ENCODE measurements around the gene FOXP3. TPM values are rescaled to one million over a fixed set of nuclear protein-coding genes. Genes with fewer than 3 reads are reported as not detected.
"Not testable (repeated sequence)": the region's sequence is repeated elsewhere in the genome, so short reads cannot be mapped to it uniquely, and the experiment has no call there.

The FOXP3 gene
- total RNA-seq: 10 to 100 TPM; 23.3 to 23.6 TPM

GRCh38 chrX:49264460-49264859 lies at the start of gene FOXP3:
Gene FOXP3 (minus strand): TSS chrX:49264710. CDS start chrX:49258505, 6,205 bp downstream.
- H3K4me3 Mint-ChIP-seq: peak within 1 kb of the TSS; percentile 91
- POLR2A ChIA-PET: interaction anchor here (1.0 kb wide), 1 partner anchor 15 kb away, joined by 3 read pairs; no protein-coding TSS in a partner anchor
- DNase-seq: no peak
- H3K27ac Mint-ChIP-seq: peak within 1 kb of the TSS; percentile 75
- H3K9me3 Mint-ChIP-seq: no peaks in the 10 kb centered on the region
- peaks cover 27% of the 10 kb centered on the region for H3K4me1 Mint-ChIP-seq
- no peak for ATAC-seq (ENCODE audit: low read depth)
- H3K36me3 Mint-ChIP-seq: peaks cover 6% of the 10 kb centered on the region
- H3K27me3 Mint-ChIP-seq: no peaks in the 10 kb centered on the region

- Mint-ChIP-seq H3K4me3 (no peak overlapping the region), H3K36me3 (peaks cover 2% of the 10 kb centered on the region), H3K4me1 (peaks cover 17% of the 10 kb centered on the region), H3K9me3 (no peaks in the 10 kb centered on the region), H3K27ac (no peak overlapping the region), H3K27me3 (no peaks in the 10 kb centered on the region)
- ATAC-seq (ENCODE audit: low read depth) (no peak), DNase-seq (no peak)
- POLR2A ChIA-PET: interaction anchor here (0.6 kb wide), 1 partner anchor 309 kb away, joined by 3 read pairs; no protein-coding TSS in a partner anchor
Measured at GRCh38 chrX:49312176-49312575, 47.7 kb upstream of the FOXP3 start.

- no peak overlapping the region for H3K4me3 Mint-ChIP-seq
- no peaks in the 10 kb centered on the region for H3K9me3 Mint-ChIP-seq
- H3K36me3 Mint-ChIP-seq: peaks cover 2% of the 10 kb centered on the region
- ATAC-seq (ENCODE audit: low read depth) (no peak), DNase-seq (no peak)
- no peaks in the 10 kb centered on the region for H3K27me3 Mint-ChIP-seq
- POLR2A ChIA-PET: interaction anchor here (0.5 to 1.7 kb wide), 3 partner anchors 19 to 186 kb away, joined by 3 to 4 read pairs (median 3); no protein-coding TSS in a partner anchor
- peaks cover 17% of the 10 kb centered on the region for H3K4me1 Mint-ChIP-seq
- peak overlapping the region; percentile 94 for H3K27ac Mint-ChIP-seq
Measured at GRCh38 chrX:49310371-49310770, 45.9 kb upstream of the FOXP3 start.

DNA sequence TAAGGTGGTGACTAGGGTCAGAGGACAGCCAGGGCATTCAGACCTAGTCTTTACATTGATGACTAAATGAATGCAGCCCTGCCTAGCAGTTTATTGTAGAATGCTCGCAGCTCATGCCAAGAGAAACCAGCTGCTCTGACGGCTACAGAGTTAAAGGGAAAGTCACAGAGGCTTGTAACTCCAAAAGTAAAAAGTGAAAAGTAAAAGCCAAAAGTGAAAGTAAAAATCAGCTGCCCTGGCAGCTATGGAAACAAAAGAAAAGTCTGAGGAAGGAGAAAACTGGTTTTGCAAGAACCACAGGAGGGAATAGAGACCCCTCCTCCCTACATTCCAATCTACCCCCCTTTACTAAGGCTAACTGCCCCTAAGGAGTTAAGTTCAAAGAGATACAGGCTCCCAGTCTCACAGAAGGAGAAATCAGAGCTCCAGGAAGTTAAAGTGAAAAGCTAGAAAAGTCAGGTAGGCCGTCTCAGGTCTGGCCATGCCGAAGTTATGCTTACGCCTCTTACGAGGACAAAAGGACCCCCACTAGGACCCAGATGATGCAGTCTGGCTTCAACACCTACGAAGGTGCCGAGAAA lies 45.0 kb upstream of the FOXP3 start:
- Mint-ChIP-seq H3K9me3 (no peaks in the 10 kb centered on the region), H3K27me3 (no peaks in the 10 kb centered on the region), H3K27ac (peak overlapping the region; percentile 94), H3K4me1 (peaks cover 17% of the 10 kb centered on the region), H3K4me3 (peak overlapping the region; percentile 83), H3K36me3 (peaks cover 2% of the 10 kb centered on the region)
- DNase-seq (no peak), ATAC-seq (ENCODE audit: low read depth) (peak; percentile 58)
- POLR2A ChIA-PET: interaction anchor here (1.0 to 1.7 kb wide), 7 partner anchors 15 to 143 kb away, joined by 3 to 4 read pairs (median 3); no protein-coding TSS in a partner anchor

DNA sequence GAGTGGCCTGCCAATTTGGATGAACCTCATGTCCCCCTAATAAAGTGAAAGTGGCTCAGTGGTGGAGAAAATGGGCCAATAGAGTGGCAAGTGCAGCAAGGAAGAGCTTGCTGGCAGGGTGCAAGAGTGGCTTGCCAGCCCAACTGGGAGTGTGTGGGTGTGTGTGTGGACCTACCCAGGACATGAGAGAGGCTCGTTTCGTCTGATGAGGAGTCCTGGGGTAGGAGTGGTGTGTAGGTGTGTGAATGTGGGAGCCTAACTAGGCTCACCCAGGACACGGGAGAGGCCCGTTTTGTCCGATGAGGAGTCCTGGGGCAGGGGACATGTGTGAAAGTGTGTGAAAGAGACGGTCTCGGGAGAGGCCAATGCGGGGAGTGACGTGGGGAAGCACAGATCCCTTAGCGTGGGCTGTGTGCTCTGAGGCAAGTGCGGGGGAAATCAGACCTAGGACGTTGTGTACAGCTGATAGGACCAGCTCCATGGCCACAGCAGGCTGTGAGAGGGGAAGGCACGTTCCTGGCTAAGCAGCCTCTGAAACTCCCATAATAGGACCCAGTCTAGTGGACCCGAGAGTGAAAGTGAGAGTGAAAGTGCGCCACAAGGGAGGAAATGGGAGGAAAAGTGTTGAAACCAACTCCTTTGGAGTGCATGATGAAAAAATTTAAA lies 44.2 kb upstream of the FOXP3 start:
- Mint-ChIP-seq H3K9me3 (no peaks in the 10 kb centered on the region), H3K4me1 (peaks cover 17% of the 10 kb centered on the region), H3K36me3 (peaks cover 2% of the 10 kb centered on the region), H3K4me3 (peak overlapping the region; percentile 83), H3K27me3 (no peaks in the 10 kb centered on the region), H3K27ac (peak overlapping the region; percentile 94)
- peak; percentile 82 for ATAC-seq (ENCODE audit: low read depth)
- POLR2A ChIA-PET: interaction anchor here (1.2 to 1.7 kb wide), 5 partner anchors 14 to 40 kb away, joined by 3 to 4 read pairs (median 4); no protein-coding TSS in a partner anchor
- DNase-seq: no peak

DNA sequence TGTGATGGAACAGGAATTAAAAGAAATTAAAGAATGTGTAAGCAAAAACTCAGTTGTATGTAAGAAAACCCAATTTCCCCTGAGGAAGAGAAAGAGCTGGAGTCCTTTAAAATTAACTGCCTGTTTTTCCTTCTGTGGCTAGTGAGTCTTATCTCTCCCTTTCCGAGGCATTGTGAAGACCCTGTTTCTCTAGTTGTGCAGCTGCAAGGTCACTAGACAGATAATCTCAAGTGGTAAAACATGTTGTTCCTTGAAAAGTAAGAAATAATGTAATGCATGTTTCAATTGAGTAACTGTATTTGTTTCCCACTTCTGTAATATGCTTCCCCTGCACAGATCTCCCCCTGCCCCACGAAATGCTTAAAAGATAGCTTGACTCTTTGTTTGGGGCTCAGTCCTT lies 43.3 kb upstream of the FOXP3 start:
- not testable (repeated sequence) for H3K27ac Mint-ChIP-seq; H3K27me3 Mint-ChIP-seq; DNase-seq; H3K9me3 Mint-ChIP-seq; H3K4me3 Mint-ChIP-seq; ATAC-seq (ENCODE audit: low read depth); H3K36me3 Mint-ChIP-seq
- POLR2A ChIA-PET: interaction anchor here (1.3 kb wide), 1 partner anchor 35 kb away, joined by 4 read pairs; no protein-coding TSS in a partner anchor
- peaks cover 17% of the 10 kb centered on the region for H3K4me1 Mint-ChIP-seq

DNA sequence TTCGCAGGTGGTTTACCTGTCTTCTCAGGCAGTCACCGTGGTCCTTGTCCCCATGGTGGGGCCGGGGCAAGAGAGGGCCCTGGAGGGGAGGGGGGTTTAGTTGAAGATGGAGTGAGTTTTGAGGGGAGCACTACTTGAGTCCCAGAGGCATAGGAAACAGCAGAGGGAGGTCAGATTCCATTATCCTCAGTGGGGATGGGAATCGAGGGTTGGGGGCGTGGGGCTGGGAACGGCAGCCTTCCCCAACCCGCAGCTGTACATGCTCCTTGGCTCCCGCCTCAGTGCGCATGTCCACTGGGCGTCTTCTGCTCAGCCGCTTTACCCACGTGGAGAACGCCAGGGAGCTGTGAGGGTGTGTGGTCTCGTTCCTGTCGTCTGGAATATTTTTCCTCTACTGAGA lies 38.8 kb upstream of the FOXP3 start, which contains the start of gene GAGE10:
Gene GAGE10 (plus strand): TSS at position 301 of the 400 bp plus-strand sequence. CDS start 1,214 bp downstream, outside the sequence.
- no peak for DNase-seq
- H3K36me3 Mint-ChIP-seq: no peaks in the 10 kb centered on the region
- no peaks in the 10 kb centered on the region for H3K9me3 Mint-ChIP-seq
- no peak for ATAC-seq (ENCODE audit: low read depth)
- no peaks in the 10 kb centered on the region for H3K4me1 Mint-ChIP-seq
- H3K27me3 Mint-ChIP-seq: no peaks in the 10 kb centered on the region
- POLR2A ChIA-PET: no interaction called here
- no peak within 1 kb of the TSS for H3K4me3 Mint-ChIP-seq
- no peak within 1 kb of the TSS for H3K27ac Mint-ChIP-seq

GRCh38 chrX:49300703-49301102 lies 36.2 kb upstream of the FOXP3 start:
- Mint-ChIP-seq H3K36me3 (no peaks in the 10 kb centered on the region), H3K4me3 (no peak overlapping the region), H3K27me3 (no peaks in the 10 kb centered on the region), H3K9me3 (no peaks in the 10 kb centered on the region), H3K4me1 (peaks cover 1% of the 10 kb centered on the region), H3K27ac (no peak overlapping the region)
- ATAC-seq (ENCODE audit: low read depth) (no peak), DNase-seq (no peak)
- POLR2A ChIA-PET: no interaction called here

- DNase-seq; H3K4me3 Mint-ChIP-seq; H3K9me3 Mint-ChIP-seq; POLR2A ChIA-PET; H3K4me1 Mint-ChIP-seq; H3K27ac Mint-ChIP-seq; H3K36me3 Mint-ChIP-seq; ATAC-seq (ENCODE audit: low read depth); H3K27me3 Mint-ChIP-seq: not testable (repeated sequence)
Measured at GRCh38 chrX:49299293-49299692, 34.8 kb upstream of the FOXP3 start.

- Mint-ChIP-seq H3K36me3 (peaks cover 4% of the 10 kb centered on the region), H3K27me3 (no peaks in the 10 kb centered on the region), H3K4me3 (no peak overlapping the region), H3K9me3 (no peaks in the 10 kb centered on the region), H3K27ac (peak overlapping the region; percentile 80), H3K4me1 (peaks cover 23% of the 10 kb centered on the region)
- ATAC-seq (ENCODE audit: low read depth): no peak
- POLR2A ChIA-PET: interaction anchor here (1.8 kb wide), 1 partner anchor 17 kb away, joined by 4 read pairs; no protein-coding TSS in a partner anchor
- DNase-seq: no peak
Measured at GRCh38 chrX:49292400-49293362, 28.2 kb upstream of the FOXP3 start.

DNA sequence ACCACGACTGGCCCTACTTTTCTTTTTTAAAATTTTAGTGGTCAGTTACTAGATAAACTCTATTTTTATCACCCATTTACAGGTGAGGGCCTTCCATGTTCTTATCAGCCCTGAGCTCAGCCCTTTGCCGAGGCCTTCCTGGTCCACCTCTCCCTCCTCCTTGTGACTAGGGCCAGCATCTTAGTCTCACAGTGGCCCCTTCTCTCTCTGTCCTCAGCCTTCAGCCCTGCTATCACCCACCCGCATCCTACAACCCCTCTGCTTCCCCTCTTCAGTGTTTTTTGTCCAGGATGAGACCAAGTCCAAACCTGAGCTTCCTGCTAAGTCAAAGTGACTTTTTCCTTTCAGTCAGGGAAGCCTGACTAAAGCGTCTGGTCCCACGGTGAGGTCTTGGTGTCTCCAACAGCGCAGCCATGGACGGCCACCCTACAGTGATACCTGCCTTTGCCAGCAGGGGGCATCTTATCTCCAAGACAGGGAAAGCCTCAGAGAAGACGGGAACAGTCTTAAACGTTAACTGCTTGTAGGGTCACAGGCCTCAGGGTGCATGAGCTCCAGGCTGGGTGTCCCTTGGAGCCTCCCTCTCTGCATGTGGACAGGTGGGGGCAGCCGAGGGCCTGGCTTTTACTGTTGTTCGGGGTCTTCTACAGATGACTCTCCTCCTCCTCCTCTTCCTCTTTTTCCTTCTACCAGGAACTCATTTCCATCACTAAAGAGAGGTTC lies 27.3 kb upstream of the FOXP3 start:
- Mint-ChIP-seq H3K36me3 (peaks cover 8% of the 10 kb centered on the region), H3K4me3 (no peak overlapping the region), H3K27me3 (no peaks in the 10 kb centered on the region), H3K9me3 (no peaks in the 10 kb centered on the region), H3K4me1 (peaks cover 30% of the 10 kb centered on the region), H3K27ac (peak overlapping the region; percentile 80)
- DNase-seq: peak; percentile 73
- POLR2A ChIA-PET: interaction anchor here (1.2 to 1.8 kb wide), 2 partner anchors 18 to 98 kb away, joined by 3 to 4 read pairs; no protein-coding TSS in a partner anchor
- peak; percentile 85 for ATAC-seq (ENCODE audit: low read depth)

DNA sequence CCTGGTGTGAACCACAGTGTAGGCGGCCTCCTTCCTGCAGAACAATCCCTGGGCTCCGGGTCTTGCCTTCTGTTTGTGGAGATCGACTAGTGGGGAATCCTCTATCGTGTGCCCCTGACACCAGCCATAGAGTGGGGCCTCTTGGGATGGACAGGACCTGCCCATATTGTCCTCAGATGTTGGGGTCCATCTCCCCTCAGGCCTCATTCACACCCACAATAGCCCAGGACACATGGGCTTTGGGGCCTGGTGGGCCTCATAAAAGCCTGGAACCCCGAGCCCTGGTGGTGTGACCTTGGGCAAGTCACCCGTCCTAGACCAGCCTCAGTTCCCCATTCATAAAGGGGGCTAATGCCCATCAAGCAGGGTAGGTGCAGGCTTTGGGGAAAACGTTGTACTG lies 25.7 kb upstream of the FOXP3 start:
- POLR2A ChIA-PET: no interaction called here
- Mint-ChIP-seq H3K4me1 (peaks cover 28% of the 10 kb centered on the region), H3K4me3 (no peak overlapping the region), H3K36me3 (peaks cover 8% of the 10 kb centered on the region), H3K27me3 (no peaks in the 10 kb centered on the region), H3K9me3 (no peaks in the 10 kb centered on the region), H3K27ac (no peak overlapping the region)
- no peak for ATAC-seq (ENCODE audit: low read depth)
- no peak for DNase-seq

Measured in activated naive CD8-positive, alpha-beta T cell treated with anti-CD3 and anti-CD28 coated beads, Interleukin-2, amount 10 ng/mL, durations not matched to agents 7 days and 5 days (primary cell).